ENCODE results near the gene ARL6IP1. TPM values are rescaled to one million over a fixed set of nuclear protein-coding genes. Genes with fewer than 3 reads are reported as not detected.

ARL6IP1 gene
- polyA plus RNA-seq, 1 of the 3 experiments (the other 2 are of a cell fraction), result 95.8 TPM

GRCh38 chr16:18801145-18801972, at the start of gene ARL6IP1 (continued):
- TF ChIP-seq ZBTB33 (IDR thresholded peaks at IDR 0.05; ENCODE audit: borderline replicate concordance, low read depth), result no peak
- TF ChIP-seq EP300 (IDR thresholded peaks at IDR 0.05; ENCODE audit: borderline replicate concordance in 1 of 2, low read depth in 1 of 2, low read length in 1 of 2), result peak in 1 of 2 experiments; percentile 24; a peak in 1 of 4 replicates
- TF ChIP-seq IRF3 (IDR thresholded peaks at IDR 0.05; ENCODE audit: low read depth, low read length), result 0 out of 2 replicates have a peak, but pooled peaks have one; percentile 15
- no peak; the same call in 1 of the 2 replicates for TF ChIP-seq ELF1 (IDR thresholded peaks at IDR 0.05)
- TF ChIP-seq PBX3 (IDR thresholded peaks at IDR 0.05), result no peak
- no peak for TF ChIP-seq USF2 (IDR thresholded peaks at IDR 0.05; ENCODE audit: borderline replicate concordance, low read depth, low read length)
- TF ChIP-seq TEAD4 (IDR thresholded peaks at IDR 0.05; ENCODE audit: borderline replicate concordance, insufficient read depth), result no peak
- no peak for TF ChIP-seq JUND (IDR thresholded peaks at IDR 0.05)

- POLR2A ChIA-PET, result no interaction called here
- H2AFZ ChIP-seq (ENCODE audit: low read depth), result no peak overlapping the region
- no peak overlapping the region for H3K4me3 ChIP-seq (ENCODE audit: low read depth in 2 of 2, low read length in 1 of 2)
- no peaks in the 10 kb centered on the region for H3K9me3 ChIP-seq
- peaks cover 13% of the 10 kb centered on the region; the same call in 1 of the 2 replicates for H3K79me2 ChIP-seq (ENCODE audit: insufficient read depth)
- no peaks in the 10 kb centered on the region for H3K27me3 ChIP-seq (ENCODE audit: insufficient read depth)
- H3K4me2 ChIP-seq, result no peak overlapping the region
- H3K27ac ChIP-seq (ENCODE audit: low read depth in 2 of 2, low read length in 1 of 2), result no peak overlapping the region
- DNase-seq, result no peak
- H3F3A ChIP-seq (replicated peaks; ENCODE audit: insufficient read depth), result peaks cover 4% of the 10 kb centered on the region
- H3K4me1 ChIP-seq (ENCODE audit: control insufficient read depth in 1 of 2, insufficient read depth in 2 of 2, low read depth in 1 of 2, low read length in 1 of 2), result no peaks in the 10 kb centered on the region
- H4K20me1 ChIP-seq (ENCODE audit: insufficient read depth), result no peaks in the 10 kb centered on the region
- 95% methylated on average over 1 of the region's 1 CpG for WGBS (ENCODE audit: low lambda C conversion rate)
- CTCF ChIA-PET, result interaction anchor here (1.2 to 1.8 kb wide), 2 partner anchors 11 to 45 kb away, joined by 3 to 7 read pairs; partner anchors contain the start of gene ARL6IP1
- no peak overlapping the region for H3K9ac ChIP-seq
- peaks cover 73 to 93% of the 10 kb centered on the region in 2 experiments for H3K36me3 ChIP-seq (replicated peaks in 1 of 2; ENCODE audit: control insufficient read depth in 1 of 2, insufficient read depth in 2 of 2, low read length in 1 of 2)
- H3K9me2 ChIP-seq, result no peaks in the 10 kb centered on the region
- TF ChIP-seq YY1 (IDR thresholded peaks at IDR 0.05; ENCODE audit: low read depth), result no peak
- no peak for TF ChIP-seq RFX5 (IDR thresholded peaks at IDR 0.05; ENCODE audit: low read length)
- TF ChIP-seq RCOR1 (IDR thresholded peaks at IDR 0.05; ENCODE audit: low read length), result no peak
- no peak for TF ChIP-seq REST (IDR thresholded peaks at IDR 0.05; ENCODE audit: low read depth, low read length)
- no peak for TF ChIP-seq ELF1 (IDR thresholded peaks at IDR 0.05)
- no peak for TF ChIP-seq FOXM1 (IDR thresholded peaks at IDR 0.05; ENCODE audit: low read depth)
- no peak for TF ChIP-seq FOXJ3 (CRISPR knock-in tag; IDR thresholded peaks at IDR 0.05)
- TF ChIP-seq MEF2A (IDR thresholded peaks at IDR 0.05; ENCODE audit: borderline replicate concordance, low read depth), result no peak
- TF ChIP-seq CTCF (IDR thresholded peaks at IDR 0.05), result no peak
- TF ChIP-seq PBX3 (IDR thresholded peaks at IDR 0.05), result no peak
- no peak for TF ChIP-seq MAX (IDR thresholded peaks at IDR 0.05; ENCODE audit: low read depth)
Measured at GRCh38 chr16:18846416-18846815, 45.1 kb upstream of the ARL6IP1 start.
